T-helper 2 cell treated with Interferon-gamma antibody and Interleukin-4, amounts not matched to agents 5 μg/mL and 100 μg/mL, for 36 hours (primary cell): ENCODE results near the gene RASGRP3.
A peak's percentile ranks its signal among the peaks of the same experiment; 100 is the strongest.

Experiments
- DNase-seq: peaks from one replicate; pipeline ENCODE4 v3.0.0; 2021; ENCODE audit warnings: low spot score
- H3K27ac Mint-ChIP-seq: one replicate; pipeline ENCODE4 v1.8.0; 2021; ENCODE audit warnings: mild to moderate bottlenecking, mixed read lengths
- H3K27me3 Mint-ChIP-seq: one replicate; pipeline ENCODE4 v1.8.0; 2021; ENCODE audit warnings: low read depth, mixed read lengths
- H3K36me3 Mint-ChIP-seq: one replicate; pipeline ENCODE4 v1.8.0; 2021; ENCODE audit warnings: low read depth, mixed read lengths
- H3K4me1 Mint-ChIP-seq: one replicate; pipeline ENCODE4 v1.8.0; 2021; ENCODE audit warnings: low read depth, mixed read lengths
- H3K4me3 Mint-ChIP-seq: one replicate; pipeline ENCODE4 v1.8.0; 2022; ENCODE audit warnings: mild to moderate bottlenecking, moderate library complexity, mixed read lengths
- H3K9me3 Mint-ChIP-seq: one replicate; pipeline ENCODE4 v1.8.0; 2021; ENCODE audit warnings: mixed read lengths

The RASGRP3 gene

GRCh38 chr2:33492399-33493134 lies 16.1 kb downstream of the RASGRP3 start:
- no peaks in the 10 kb centered on the region for H3K9me3 Mint-ChIP-seq
- no peak overlapping the region for H3K4me3 Mint-ChIP-seq
- peaks cover 8% of the 10 kb centered on the region for H3K36me3 Mint-ChIP-seq
- H3K4me1 Mint-ChIP-seq = peaks cover 47% of the 10 kb centered on the region
- no peak for DNase-seq
- H3K27me3 Mint-ChIP-seq = peaks cover 12% of the 10 kb centered on the region
- no peak overlapping the region for H3K27ac Mint-ChIP-seq

- H3K36me3 Mint-ChIP-seq = peaks cover 8% of the 10 kb centered on the region
- peaks cover 12% of the 10 kb centered on the region for H3K27me3 Mint-ChIP-seq
- H3K4me3 Mint-ChIP-seq = no peak overlapping the region
- no peak overlapping the region for H3K27ac Mint-ChIP-seq
- peaks cover 52% of the 10 kb centered on the region for H3K4me1 Mint-ChIP-seq
- no peak for DNase-seq
- no peaks in the 10 kb centered on the region for H3K9me3 Mint-ChIP-seq
These were observed 17.8 kb downstream of the RASGRP3 start for GRCh38 chr2:33494155-33494779.

- no peak for DNase-seq
- Mint-ChIP-seq H3K4me1 (peaks cover 51% of the 10 kb centered on the region), H3K27me3 (peaks cover 16% of the 10 kb centered on the region), H3K27ac (no peak overlapping the region), H3K36me3 (peaks cover 10% of the 10 kb centered on the region), H3K9me3 (peaks cover 5% of the 10 kb centered on the region), H3K4me3 (no peak overlapping the region)
These were observed 18.6 kb downstream of the RASGRP3 start for GRCh38 chr2:33494877-33495641.

GRCh38 chr2:33495683-33496082 lies 19.2 kb downstream of the RASGRP3 start:
- peaks cover 15% of the 10 kb centered on the region for H3K27me3 Mint-ChIP-seq
- peaks cover 50% of the 10 kb centered on the region for H3K4me1 Mint-ChIP-seq
- H3K27ac Mint-ChIP-seq = no peak overlapping the region
- H3K9me3 Mint-ChIP-seq = peaks cover 9% of the 10 kb centered on the region
- DNase-seq = no peak
- H3K4me3 Mint-ChIP-seq = no peak overlapping the region
- peaks cover 11% of the 10 kb centered on the region for H3K36me3 Mint-ChIP-seq

- Mint-ChIP-seq H3K9me3 (peaks cover 9% of the 10 kb centered on the region), H3K27ac (peak overlapping the region; percentile 42), H3K4me1 (peaks cover 50% of the 10 kb centered on the region), H3K27me3 (peaks cover 19% of the 10 kb centered on the region), H3K36me3 (peaks cover 11% of the 10 kb centered on the region), H3K4me3 (peak overlapping the region; percentile 54)
- DNase-seq = no peak
These were observed 19.7 kb downstream of the RASGRP3 start for GRCh38 chr2:33496150-33496549.

GRCh38 chr2:33496726-33497125 lies 20.3 kb downstream of the RASGRP3 start:
- Mint-ChIP-seq H3K27me3 (peaks cover 22% of the 10 kb centered on the region), H3K4me1 (peaks cover 50% of the 10 kb centered on the region), H3K4me3 (peak overlapping the region; percentile 54), H3K9me3 (peaks cover 9% of the 10 kb centered on the region), H3K27ac (peak overlapping the region; percentile 42), H3K36me3 (peaks cover 8% of the 10 kb centered on the region)
- DNase-seq = no peak

- peaks cover 52% of the 10 kb centered on the region for H3K4me1 Mint-ChIP-seq
- H3K27me3 Mint-ChIP-seq = peaks cover 25% of the 10 kb centered on the region
- H3K27ac Mint-ChIP-seq = peak overlapping the region; percentile 64
- H3K36me3 Mint-ChIP-seq = peaks cover 7% of the 10 kb centered on the region
- peak; percentile 14 for DNase-seq
- H3K4me3 Mint-ChIP-seq = peak overlapping the region; percentile 37
- peaks cover 9% of the 10 kb centered on the region for H3K9me3 Mint-ChIP-seq
These were observed 20.8 kb downstream of the RASGRP3 start for GRCh38 chr2:33497221-33497650.

GRCh38 chr2:33498291-33498956 lies 22.0 kb downstream of the RASGRP3 start:
- Mint-ChIP-seq H3K27me3 (peaks cover 27% of the 10 kb centered on the region), H3K36me3 (peaks cover 7% of the 10 kb centered on the region), H3K4me3 (peak overlapping the region; percentile 2), H3K27ac (peak overlapping the region; percentile 7), H3K9me3 (peaks cover 9% of the 10 kb centered on the region), H3K4me1 (peaks cover 52% of the 10 kb centered on the region)
- no peak for DNase-seq

GRCh38 chr2:33500177-33500576 lies 23.7 kb downstream of the RASGRP3 start:
- DNase-seq = no peak
- Mint-ChIP-seq H3K36me3 (peaks cover 9% of the 10 kb centered on the region), H3K4me3 (no peak overlapping the region), H3K27ac (no peak overlapping the region), H3K4me1 (peaks cover 40% of the 10 kb centered on the region), H3K9me3 (peaks cover 9% of the 10 kb centered on the region), H3K27me3 (peaks cover 27% of the 10 kb centered on the region)

GRCh38 chr2:33502025-33502424 lies 25.6 kb downstream of the RASGRP3 start:
- Mint-ChIP-seq H3K4me1 (peaks cover 26% of the 10 kb centered on the region), H3K4me3 (no peak overlapping the region), H3K27ac (no peak overlapping the region), H3K27me3 (peaks cover 21% of the 10 kb centered on the region), H3K36me3 (peaks cover 9% of the 10 kb centered on the region), H3K9me3 (peaks cover 9% of the 10 kb centered on the region)
- no peak for DNase-seq

- Mint-ChIP-seq H3K9me3 (peaks cover 9% of the 10 kb centered on the region), H3K27me3 (peaks cover 25% of the 10 kb centered on the region), H3K36me3 (peaks cover 9% of the 10 kb centered on the region), H3K4me3 (no peak overlapping the region), H3K4me1 (peaks cover 16% of the 10 kb centered on the region), H3K27ac (no peak overlapping the region)
- DNase-seq = no peak
These were observed 26.6 kb downstream of the RASGRP3 start for GRCh38 chr2:33503002-33503401.

GRCh38 chr2:33505966-33506365 lies 29.5 kb downstream of the RASGRP3 start:
- DNase-seq = no peak
- no peak overlapping the region for H3K4me3 Mint-ChIP-seq
- H3K4me1 Mint-ChIP-seq = peaks cover 9% of the 10 kb centered on the region
- peaks cover 4% of the 10 kb centered on the region for H3K36me3 Mint-ChIP-seq
- H3K27me3 Mint-ChIP-seq = peaks cover 24% of the 10 kb centered on the region
- H3K9me3 Mint-ChIP-seq = no peaks in the 10 kb centered on the region
- H3K27ac Mint-ChIP-seq = no peak overlapping the region

GRCh38 chr2:33509908-33510585 lies 33.6 kb downstream of the RASGRP3 start:
- no peak for DNase-seq

More at GRCh38 chr2:33509908-33510585, 33.6 kb downstream of the RASGRP3 start:
- peaks cover 3% of the 10 kb centered on the region for H3K36me3 Mint-ChIP-seq
- no peaks in the 10 kb centered on the region for H3K9me3 Mint-ChIP-seq
- H3K4me3 Mint-ChIP-seq = no peak overlapping the region
- H3K4me1 Mint-ChIP-seq = peaks cover 3% of the 10 kb centered on the region
- peaks cover 13% of the 10 kb centered on the region for H3K27me3 Mint-ChIP-seq
- no peak overlapping the region for H3K27ac Mint-ChIP-seq
